ENCODE results near the gene HEPACAM. TPM values are rescaled to one million over a fixed set of nuclear protein-coding genes. Genes with fewer than 3 reads are reported as not detected.

Gene HEPACAM
- total RNA-seq, 1 donor from 2014 or later, result 0.08 TPM

DNA sequence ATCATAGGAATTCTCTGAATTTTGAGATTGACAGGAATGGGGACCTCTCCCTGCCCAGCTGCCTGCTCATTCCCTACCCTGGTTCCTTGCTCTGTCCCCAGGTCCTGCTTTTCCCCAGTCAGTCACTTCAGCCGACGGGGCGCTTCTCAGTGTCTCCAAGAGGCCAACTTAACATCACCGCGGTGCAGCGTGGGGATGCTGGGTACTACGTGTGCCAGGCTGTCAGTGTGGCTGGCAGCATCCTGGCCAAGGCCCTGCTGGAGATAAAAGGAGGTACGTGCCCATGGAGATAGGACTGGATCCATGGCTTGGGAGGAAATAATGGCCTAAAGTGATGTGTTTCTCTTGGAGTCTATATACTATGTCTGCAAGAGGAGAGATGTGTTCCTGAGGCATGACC, 63.6 kb downstream of the HEPACAM start:
- Mint-ChIP-seq H3K27ac (ENCODE audit: unreplicated experiment) (no peak overlapping the region), H3K4me3 (ENCODE audit: unreplicated experiment) (no peak overlapping the region), H3K27me3 (ENCODE audit: unreplicated experiment) (peaks cover 28% of the 10 kb centered on the region), H3K4me1 (ENCODE audit: unreplicated experiment) (peaks cover 23% of the 10 kb centered on the region), H3K9me3 (ENCODE audit: unreplicated experiment) (no peaks in the 10 kb centered on the region), H3K36me3 (ENCODE audit: low read depth, unreplicated experiment) (peaks cover 4% of the 10 kb centered on the region)
- no peak for TF ChIP-seq CTCF (IDR thresholded peaks at IDR 0.05; ENCODE audit: unreplicated experiment)
- no peak for DNase-seq (ENCODE audit: low spot score)

DNA sequence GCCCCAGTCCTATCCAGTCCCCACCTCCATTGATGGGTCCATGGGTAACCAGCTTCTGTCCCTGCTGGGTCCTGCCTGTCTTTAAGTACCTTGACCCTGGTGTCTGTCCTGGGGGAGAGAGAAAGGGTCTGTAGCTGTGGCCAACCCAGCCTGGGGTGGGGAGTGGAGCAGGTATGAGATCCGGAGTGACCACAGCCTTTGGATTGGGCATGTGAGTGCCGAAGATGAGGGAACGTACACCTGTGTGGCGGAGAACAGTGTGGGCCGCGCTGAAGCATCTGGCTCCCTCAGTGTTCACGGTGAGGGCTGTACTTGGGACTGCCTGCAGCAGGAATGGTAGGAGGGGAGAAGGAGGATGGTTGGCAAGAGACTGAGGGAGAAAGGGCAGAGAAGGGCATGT, 65.4 kb downstream of the HEPACAM start:
- H3K27me3 Mint-ChIP-seq (ENCODE audit: unreplicated experiment), result peaks cover 26% of the 10 kb centered on the region
- peak overlapping the region; percentile 31 for H3K4me3 Mint-ChIP-seq (ENCODE audit: unreplicated experiment)
- DNase-seq (ENCODE audit: low spot score), result no peak
- peaks cover 16% of the 10 kb centered on the region for H3K4me1 Mint-ChIP-seq (ENCODE audit: unreplicated experiment)
- peaks cover 4% of the 10 kb centered on the region for H3K36me3 Mint-ChIP-seq (ENCODE audit: low read depth, unreplicated experiment)
- no peak for TF ChIP-seq CTCF (IDR thresholded peaks at IDR 0.05; ENCODE audit: unreplicated experiment)
- H3K9me3 Mint-ChIP-seq (ENCODE audit: unreplicated experiment), result no peaks in the 10 kb centered on the region
- no peak overlapping the region for H3K27ac Mint-ChIP-seq (ENCODE audit: unreplicated experiment)

DNA sequence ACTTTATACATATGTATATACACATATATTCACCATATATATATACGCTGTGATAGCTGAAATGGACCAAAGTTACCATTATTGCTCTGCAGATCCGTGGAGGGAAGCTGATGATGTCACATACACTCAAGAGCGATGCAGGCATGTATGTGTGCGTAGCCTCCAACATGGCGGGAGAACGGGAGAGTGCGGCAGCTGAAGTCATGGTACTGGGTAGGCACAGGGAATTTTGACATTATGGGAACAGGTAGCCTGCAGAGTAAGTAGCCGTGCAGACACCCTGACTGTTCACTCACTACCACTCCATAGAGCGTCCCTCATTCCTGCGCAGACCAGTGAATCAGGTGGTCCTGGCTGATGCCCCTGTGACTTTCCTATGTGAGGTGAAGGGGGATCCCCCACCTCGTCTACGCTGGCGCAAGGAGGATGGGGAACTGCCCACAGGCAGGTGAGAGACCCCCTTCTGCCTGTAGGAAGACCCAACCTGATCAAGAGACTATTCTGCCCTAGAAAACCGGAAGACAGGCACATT, 65.9 kb downstream of the HEPACAM start:
- Mint-ChIP-seq H3K27me3 (ENCODE audit: unreplicated experiment) (peaks cover 26% of the 10 kb centered on the region), H3K36me3 (ENCODE audit: low read depth, unreplicated experiment) (peaks cover 4% of the 10 kb centered on the region), H3K27ac (ENCODE audit: unreplicated experiment) (no peak overlapping the region), H3K4me1 (ENCODE audit: unreplicated experiment) (peaks cover 15% of the 10 kb centered on the region), H3K4me3 (ENCODE audit: unreplicated experiment) (no peak overlapping the region), H3K9me3 (ENCODE audit: unreplicated experiment) (no peaks in the 10 kb centered on the region)
- no peak for DNase-seq (ENCODE audit: low spot score)
- no peak for TF ChIP-seq CTCF (IDR thresholded peaks at IDR 0.05; ENCODE audit: unreplicated experiment)

DNA sequence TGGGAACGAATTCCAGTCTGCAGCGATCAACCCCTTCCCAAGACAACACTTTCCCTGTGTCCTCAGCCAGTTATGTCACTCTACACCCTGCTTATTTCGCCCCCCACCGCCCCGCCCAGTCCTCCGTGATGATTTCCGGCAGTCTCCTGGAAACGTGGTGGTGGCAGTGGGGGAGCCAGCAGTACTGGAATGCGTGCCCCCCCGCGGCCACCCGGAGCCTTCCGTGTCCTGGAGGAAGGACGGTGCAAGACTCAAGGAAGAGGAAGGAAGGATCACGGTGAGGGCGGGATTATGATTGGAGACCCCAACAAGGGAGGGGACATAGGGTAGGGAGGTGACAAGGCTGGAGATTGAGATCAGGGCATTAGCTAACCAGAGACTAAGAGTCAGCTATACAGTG, 66.5 kb downstream of the HEPACAM start:
- peaks cover 4% of the 10 kb centered on the region for H3K36me3 Mint-ChIP-seq (ENCODE audit: low read depth, unreplicated experiment)
- no peak for DNase-seq (ENCODE audit: low spot score)
- no peak overlapping the region for H3K27ac Mint-ChIP-seq (ENCODE audit: unreplicated experiment)
- no peaks in the 10 kb centered on the region for H3K9me3 Mint-ChIP-seq (ENCODE audit: unreplicated experiment)
- TF ChIP-seq CTCF (IDR thresholded peaks at IDR 0.05; ENCODE audit: unreplicated experiment), result no peak
- peaks cover 29% of the 10 kb centered on the region for H3K27me3 Mint-ChIP-seq (ENCODE audit: unreplicated experiment)
- peaks cover 15% of the 10 kb centered on the region for H3K4me1 Mint-ChIP-seq (ENCODE audit: unreplicated experiment)
- no peak overlapping the region for H3K4me3 Mint-ChIP-seq (ENCODE audit: unreplicated experiment)

Other genes with a start within 250 kb of the HEPACAM start
- gene NRGN, start 196.1 kb downstream of the HEPACAM start, total RNA-seq (ENCODE audit: unreplicated experiment), result 17.0 TPM
- 8.6 TPM for gene VSIG2, start 183.8 kb downstream of the HEPACAM start, total RNA-seq (ENCODE audit: unreplicated experiment)
- gene ESAM, start 173.8 kb downstream of the HEPACAM start, total RNA-seq (ENCODE audit: unreplicated experiment), result 490 TPM
- gene MSANTD2, start 135.6 kb downstream of the HEPACAM start, total RNA-seq (ENCODE audit: unreplicated experiment), result 32.4 TPM
- gene ROBO3, start 70.6 kb downstream of the HEPACAM start, total RNA-seq (ENCODE audit: unreplicated experiment), result 40.0 TPM
- 28.8 TPM for gene ROBO4, start 38.2 kb downstream of the HEPACAM start, total RNA-seq (ENCODE audit: unreplicated experiment)
- not detected for gene HEPN1, start 16.8 kb downstream of the HEPACAM start, total RNA-seq (ENCODE audit: unreplicated experiment)
- gene CCDC15, start 18.2 kb upstream of the HEPACAM start, total RNA-seq (ENCODE audit: unreplicated experiment), result 2.4 TPM
- 0.49 TPM for gene SLC37A2, start 127.3 kb upstream of the HEPACAM start, total RNA-seq (ENCODE audit: unreplicated experiment)
- 11.4 TPM for gene TMEM218, start 175.6 kb upstream of the HEPACAM start, total RNA-seq (ENCODE audit: unreplicated experiment)
- 41.8 TPM for gene PKNOX2, start 228.7 kb upstream of the HEPACAM start, total RNA-seq (ENCODE audit: unreplicated experiment)

Data from endothelial cell (in vitro differentiated cells).